Endothelial cell (in vitro differentiated cells): ENCODE data around the gene LRRC10B. TPM values are rescaled to one million over a fixed set of nuclear protein-coding genes. Genes with fewer than 3 reads are reported as not detected.

Source experiments
- DNase-seq: peaks from one replicate; pipeline ENCODE4 v3.0.0; 2021; ENCODE audit warnings: low spot score
- H3K27ac Mint-ChIP-seq: one replicate; pipeline ENCODE4 v1.8.0; 2021; ENCODE audit warnings: mixed read lengths, inconsistent platforms; ENCODE audit not compliant: unreplicated experiment
- H3K27me3 Mint-ChIP-seq: one replicate; pipeline ENCODE4 v1.8.0; 2021; ENCODE audit warnings: mild to moderate bottlenecking, moderate library complexity, mixed read lengths, inconsistent platforms; ENCODE audit not compliant: unreplicated experiment
- H3K36me3 Mint-ChIP-seq: one replicate; pipeline ENCODE4 v1.8.0; 2021; ENCODE audit warnings: mild to moderate bottlenecking, low read depth, mixed read lengths, inconsistent platforms; ENCODE audit not compliant: unreplicated experiment
- H3K4me1 Mint-ChIP-seq: one replicate; pipeline ENCODE4 v1.8.0; 2021; ENCODE audit warnings: mild to moderate bottlenecking, mixed read lengths, inconsistent platforms; ENCODE audit not compliant: unreplicated experiment
- H3K4me3 Mint-ChIP-seq: one replicate; pipeline ENCODE4 v1.8.0; 2021; ENCODE audit warnings: mild to moderate bottlenecking, mixed read lengths, inconsistent platforms; ENCODE audit not compliant: unreplicated experiment
- H3K9me3 Mint-ChIP-seq: one replicate; pipeline ENCODE4 v1.8.0; 2021; ENCODE audit warnings: mixed read lengths, inconsistent platforms; ENCODE audit not compliant: unreplicated experiment
- total RNA-seq: library from RNA; stranded (reverse); fragmentation: NEBNext Ultra II Directional; extraction: Animal tissue kit (Norgen Biotek cat#: 25700); gene quantifications from one replicate; pipeline ENCODE4 v1.2.1, GENCODE V29; 2021; ENCODE audit not compliant: unreplicated experiment
- TF ChIP-seq, protein P1 (sequence below): fragments of 200-600 bp; sonication (generic); IDR thresholded peaks from one replicate; pipeline ENCODE4 v1.5.0; 2021; ENCODE audit warnings: antibody characterized with exemption; ENCODE audit not compliant: unreplicated experiment

Gene LRRC10B
- total RNA-seq, 1 donor from 2014 or later = 0.13 TPM

DNA sequence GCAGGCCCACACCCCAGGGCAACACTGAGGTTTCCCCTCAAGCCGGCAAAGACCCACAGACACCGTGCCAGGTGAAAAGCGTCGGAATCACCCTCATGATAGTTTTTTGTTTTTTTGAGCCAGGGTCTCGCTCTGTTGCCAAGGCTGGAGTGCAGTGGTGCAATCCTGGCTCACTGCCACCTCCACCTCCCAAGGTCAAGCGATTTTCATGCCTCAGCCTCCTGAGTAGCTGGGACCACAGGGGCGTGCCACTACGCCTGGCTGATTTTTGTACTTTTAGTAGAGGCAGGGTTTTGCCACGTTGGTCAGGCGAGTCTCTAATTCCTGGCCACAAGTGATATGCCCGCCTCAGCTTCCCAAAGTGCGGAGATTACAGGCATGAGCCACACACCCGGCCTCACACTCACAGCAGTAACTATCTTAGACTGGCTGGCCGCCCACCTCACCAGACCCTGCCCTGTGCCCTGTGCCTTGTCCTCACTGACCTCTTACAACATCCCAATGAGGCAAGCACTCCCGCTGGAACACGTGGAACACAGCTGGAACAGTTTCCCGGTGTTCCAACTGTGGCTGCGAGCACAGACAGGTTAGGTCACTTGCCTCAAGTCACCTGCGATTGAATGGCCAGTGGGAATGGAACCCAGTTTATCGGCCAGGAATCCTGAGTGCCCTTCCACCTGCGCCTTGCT lies 21.1 kb downstream of the LRRC10B start:
- H3K4me3 Mint-ChIP-seq = no peak overlapping the region
- TF ChIP-seq, protein P1, sequence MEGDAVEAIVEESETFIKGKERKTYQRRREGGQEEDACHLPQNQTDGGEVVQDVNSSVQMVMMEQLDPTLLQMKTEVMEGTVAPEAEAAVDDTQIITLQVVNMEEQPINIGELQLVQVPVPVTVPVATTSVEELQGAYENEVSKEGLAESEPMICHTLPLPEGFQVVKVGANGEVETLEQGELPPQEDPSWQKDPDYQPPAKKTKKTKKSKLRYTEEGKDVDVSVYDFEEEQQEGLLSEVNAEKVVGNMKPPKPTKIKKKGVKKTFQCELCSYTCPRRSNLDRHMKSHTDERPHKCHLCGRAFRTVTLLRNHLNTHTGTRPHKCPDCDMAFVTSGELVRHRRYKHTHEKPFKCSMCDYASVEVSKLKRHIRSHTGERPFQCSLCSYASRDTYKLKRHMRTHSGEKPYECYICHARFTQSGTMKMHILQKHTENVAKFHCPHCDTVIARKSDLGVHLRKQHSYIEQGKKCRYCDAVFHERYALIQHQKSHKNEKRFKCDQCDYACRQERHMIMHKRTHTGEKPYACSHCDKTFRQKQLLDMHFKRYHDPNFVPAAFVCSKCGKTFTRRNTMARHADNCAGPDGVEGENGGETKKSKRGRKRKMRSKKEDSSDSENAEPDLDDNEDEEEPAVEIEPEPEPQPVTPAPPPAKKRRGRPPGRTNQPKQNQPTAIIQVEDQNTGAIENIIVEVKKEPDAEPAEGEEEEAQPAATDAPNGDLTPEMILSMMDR = no peak
- no peak for DNase-seq
- peaks cover 8% of the 10 kb centered on the region for H3K36me3 Mint-ChIP-seq
- H3K27ac Mint-ChIP-seq = no peak overlapping the region
- H3K9me3 Mint-ChIP-seq = no peaks in the 10 kb centered on the region
- H3K27me3 Mint-ChIP-seq = peaks cover 5% of the 10 kb centered on the region
- H3K4me1 Mint-ChIP-seq = no peaks in the 10 kb centered on the region

DNA sequence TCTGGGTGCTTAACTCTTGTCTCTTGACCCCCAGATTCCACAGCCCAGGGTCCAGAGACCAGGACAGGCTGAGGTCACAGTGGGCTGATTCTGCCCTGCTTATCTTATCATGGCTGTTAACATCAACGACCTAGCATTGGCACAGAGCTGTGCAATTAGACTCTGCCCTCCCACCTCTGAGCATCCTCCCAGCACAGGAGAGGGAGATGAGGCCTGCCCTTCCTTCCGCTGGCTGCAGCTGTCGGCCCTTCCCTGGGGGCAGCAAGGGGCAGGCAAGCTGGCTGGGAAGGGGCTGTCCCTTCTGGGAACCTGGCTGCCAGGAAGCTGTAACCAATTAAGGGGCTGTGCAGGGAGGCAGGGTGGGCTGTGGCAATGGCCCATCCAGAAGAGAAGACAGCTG lies 22.5 kb downstream of the LRRC10B start:
- Mint-ChIP-seq H3K27ac (no peak overlapping the region), H3K9me3 (no peaks in the 10 kb centered on the region), H3K36me3 (peaks cover 8% of the 10 kb centered on the region), H3K4me1 (no peaks in the 10 kb centered on the region), H3K27me3 (peaks cover 10% of the 10 kb centered on the region), H3K4me3 (no peak overlapping the region)
- TF ChIP-seq, protein P1 = no peak
- no peak for DNase-seq

GRCh38 chr11:61532134-61533038 lies 23.8 kb downstream of the LRRC10B start:
- Mint-ChIP-seq H3K36me3 (peaks cover 8% of the 10 kb centered on the region), H3K27ac (no peak overlapping the region), H3K9me3 (no peaks in the 10 kb centered on the region), H3K27me3 (peaks cover 10% of the 10 kb centered on the region), H3K4me3 (no peak overlapping the region), H3K4me1 (no peaks in the 10 kb centered on the region)
- peak; percentile 68 for DNase-seq
- TF ChIP-seq, protein P1 = peak; percentile 78

DNA sequence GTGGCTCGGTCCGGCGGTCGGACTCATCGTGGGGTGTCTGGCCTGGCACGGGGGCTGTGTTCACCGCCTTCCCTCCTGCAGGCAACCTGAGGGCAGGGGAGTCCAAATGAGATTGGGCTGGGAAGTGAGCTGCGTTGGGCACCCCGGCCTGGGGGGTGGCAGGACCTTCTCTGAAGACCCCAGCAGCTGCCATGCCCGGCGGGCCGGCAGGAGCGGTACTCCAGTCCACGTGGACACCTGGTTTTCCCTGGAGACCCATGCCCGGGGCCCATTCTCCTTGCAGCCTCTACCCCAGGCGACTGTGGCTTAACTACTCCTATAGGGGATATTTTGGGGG lies 24.5 kb downstream of the LRRC10B start:
- Mint-ChIP-seq H3K27me3 (peaks cover 10% of the 10 kb centered on the region), H3K27ac (no peak overlapping the region), H3K9me3 (no peaks in the 10 kb centered on the region), H3K4me3 (no peak overlapping the region), H3K36me3 (peaks cover 4% of the 10 kb centered on the region), H3K4me1 (no peaks in the 10 kb centered on the region)
- TF ChIP-seq, protein P1 = no peak
- no peak for DNase-seq

GRCh38 chr11:61533401-61533800 lies 24.9 kb downstream of the LRRC10B start:
- DNase-seq = no peak
- Mint-ChIP-seq H3K4me1 (no peaks in the 10 kb centered on the region), H3K36me3 (peaks cover 4% of the 10 kb centered on the region), H3K9me3 (no peaks in the 10 kb centered on the region), H3K27me3 (peaks cover 10% of the 10 kb centered on the region), H3K4me3 (peak overlapping the region; percentile 18), H3K27ac (no peak overlapping the region)
- TF ChIP-seq, protein P1 = no peak
